ENCODE data around the gene LRP1B.

Gene LRP1B

DNA sequence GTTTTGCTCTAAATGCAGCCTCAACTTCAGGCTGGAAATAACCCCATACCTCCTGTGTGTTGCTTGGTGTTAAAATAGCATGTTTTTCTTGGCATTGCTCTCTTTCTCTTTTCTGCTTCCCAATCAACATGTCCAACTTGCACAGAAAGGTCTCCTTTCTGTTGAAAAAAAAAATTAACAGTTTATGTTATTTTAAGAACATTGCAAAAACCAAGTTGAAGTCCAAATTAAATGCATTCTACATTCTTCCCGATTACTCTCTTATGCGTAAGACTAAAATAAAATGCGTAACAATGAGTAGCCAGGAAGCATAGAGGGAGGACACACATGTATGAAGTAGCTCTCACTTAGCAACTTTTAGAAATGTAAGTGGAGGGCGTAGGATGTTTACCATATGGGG, 1944.5 kb downstream of the LRP1B start:
- H3K4me2 ChIP-seq (ENCODE audit: low read depth, low read length, poor library complexity, severe bottlenecking): no peak overlapping the region
- H3K9me2 ChIP-seq (replicated peaks; ENCODE audit: low read depth, low read length): no peaks in the 10 kb centered on the region
- no peaks in the 10 kb centered on the region for H3K36me3 ChIP-seq (ENCODE audit: insufficient read depth, low read length)
- no peaks in the 10 kb centered on the region for H3K4me1 ChIP-seq (ENCODE audit: insufficient read depth, low read length, poor library complexity, severe bottlenecking)
- H4K20me1 ChIP-seq (ENCODE audit: insufficient read depth, low read length, poor library complexity, severe bottlenecking): no peaks in the 10 kb centered on the region
- H3K79me2 ChIP-seq (ENCODE audit: insufficient read depth, low read length): no peaks in the 10 kb centered on the region
- no peak overlapping the region for H3K9ac ChIP-seq (ENCODE audit: low read depth, low read length, poor library complexity, severe bottlenecking)
- no peak overlapping the region for H2AFZ ChIP-seq (ENCODE audit: low read length)
- H3K27me3 ChIP-seq (ENCODE audit: insufficient read depth, low read length, poor library complexity, severe bottlenecking): no peaks in the 10 kb centered on the region
- no peak for TF ChIP-seq EZH2phosphoT487 (IDR thresholded peaks at IDR 0.05; ENCODE audit: borderline replicate concordance)
- TF ChIP-seq, protein P1, sequence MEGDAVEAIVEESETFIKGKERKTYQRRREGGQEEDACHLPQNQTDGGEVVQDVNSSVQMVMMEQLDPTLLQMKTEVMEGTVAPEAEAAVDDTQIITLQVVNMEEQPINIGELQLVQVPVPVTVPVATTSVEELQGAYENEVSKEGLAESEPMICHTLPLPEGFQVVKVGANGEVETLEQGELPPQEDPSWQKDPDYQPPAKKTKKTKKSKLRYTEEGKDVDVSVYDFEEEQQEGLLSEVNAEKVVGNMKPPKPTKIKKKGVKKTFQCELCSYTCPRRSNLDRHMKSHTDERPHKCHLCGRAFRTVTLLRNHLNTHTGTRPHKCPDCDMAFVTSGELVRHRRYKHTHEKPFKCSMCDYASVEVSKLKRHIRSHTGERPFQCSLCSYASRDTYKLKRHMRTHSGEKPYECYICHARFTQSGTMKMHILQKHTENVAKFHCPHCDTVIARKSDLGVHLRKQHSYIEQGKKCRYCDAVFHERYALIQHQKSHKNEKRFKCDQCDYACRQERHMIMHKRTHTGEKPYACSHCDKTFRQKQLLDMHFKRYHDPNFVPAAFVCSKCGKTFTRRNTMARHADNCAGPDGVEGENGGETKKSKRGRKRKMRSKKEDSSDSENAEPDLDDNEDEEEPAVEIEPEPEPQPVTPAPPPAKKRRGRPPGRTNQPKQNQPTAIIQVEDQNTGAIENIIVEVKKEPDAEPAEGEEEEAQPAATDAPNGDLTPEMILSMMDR (conservative IDR thresholded peaks at IDR 0.05; ENCODE audit: low read length): no peak
- H3K4me3 ChIP-seq (ENCODE audit: low read length, poor library complexity, severe bottlenecking): no peak overlapping the region
- no peaks in the 10 kb centered on the region for H3K9me3 ChIP-seq (ENCODE audit: insufficient read depth, low read depth, low read length)
- no peaks in the 10 kb centered on the region for H3F3A ChIP-seq (ENCODE audit: low read depth)

DNA sequence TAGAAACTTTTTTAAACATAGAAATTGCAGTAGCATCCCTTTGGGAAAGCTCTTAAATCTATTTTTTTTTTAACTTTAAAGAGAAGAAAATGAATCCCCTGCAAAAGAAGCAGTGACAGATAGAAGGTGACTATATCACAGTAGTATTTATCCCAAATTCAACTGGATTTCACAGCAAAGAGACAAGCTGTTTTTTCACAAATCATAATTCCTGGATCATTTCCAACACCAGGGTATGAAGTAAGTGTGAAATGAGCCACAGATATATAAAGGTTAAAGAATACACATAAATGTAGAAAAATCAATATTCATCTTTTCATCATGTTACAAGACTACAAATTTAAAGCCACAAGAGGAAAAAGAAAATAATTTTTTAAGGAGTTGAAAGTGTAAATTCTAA, 1945.7 kb downstream of the LRP1B start:
- Histone ChIP-seq H2AFZ (ENCODE audit: low read length) (no peak overlapping the region), H3K9me3 (ENCODE audit: insufficient read depth, low read depth, low read length) (no peaks in the 10 kb centered on the region), H3K36me3 (ENCODE audit: insufficient read depth, low read length) (no peaks in the 10 kb centered on the region), H3K9ac (ENCODE audit: low read depth, low read length, poor library complexity, severe bottlenecking) (no peak overlapping the region), H3F3A (ENCODE audit: low read depth) (no peaks in the 10 kb centered on the region), H3K4me3 (ENCODE audit: low read length, poor library complexity, severe bottlenecking) (no peak overlapping the region), H4K20me1 (ENCODE audit: insufficient read depth, low read length, poor library complexity, severe bottlenecking) (no peaks in the 10 kb centered on the region), H3K27me3 (ENCODE audit: insufficient read depth, low read length, poor library complexity, severe bottlenecking) (no peaks in the 10 kb centered on the region), H3K9me2 (replicated peaks; ENCODE audit: low read depth, low read length) (no peaks in the 10 kb centered on the region), H3K4me1 (ENCODE audit: insufficient read depth, low read length, poor library complexity, severe bottlenecking) (no peaks in the 10 kb centered on the region), H3K4me2 (ENCODE audit: low read depth, low read length, poor library complexity, severe bottlenecking) (no peak overlapping the region), H3K79me2 (ENCODE audit: insufficient read depth, low read length) (no peaks in the 10 kb centered on the region)
- TF ChIP-seq EZH2phosphoT487 (IDR thresholded peaks at IDR 0.05; ENCODE audit: borderline replicate concordance): no peak
- TF ChIP-seq, protein P1 (conservative IDR thresholded peaks at IDR 0.05; ENCODE audit: low read length): no peak

DNA sequence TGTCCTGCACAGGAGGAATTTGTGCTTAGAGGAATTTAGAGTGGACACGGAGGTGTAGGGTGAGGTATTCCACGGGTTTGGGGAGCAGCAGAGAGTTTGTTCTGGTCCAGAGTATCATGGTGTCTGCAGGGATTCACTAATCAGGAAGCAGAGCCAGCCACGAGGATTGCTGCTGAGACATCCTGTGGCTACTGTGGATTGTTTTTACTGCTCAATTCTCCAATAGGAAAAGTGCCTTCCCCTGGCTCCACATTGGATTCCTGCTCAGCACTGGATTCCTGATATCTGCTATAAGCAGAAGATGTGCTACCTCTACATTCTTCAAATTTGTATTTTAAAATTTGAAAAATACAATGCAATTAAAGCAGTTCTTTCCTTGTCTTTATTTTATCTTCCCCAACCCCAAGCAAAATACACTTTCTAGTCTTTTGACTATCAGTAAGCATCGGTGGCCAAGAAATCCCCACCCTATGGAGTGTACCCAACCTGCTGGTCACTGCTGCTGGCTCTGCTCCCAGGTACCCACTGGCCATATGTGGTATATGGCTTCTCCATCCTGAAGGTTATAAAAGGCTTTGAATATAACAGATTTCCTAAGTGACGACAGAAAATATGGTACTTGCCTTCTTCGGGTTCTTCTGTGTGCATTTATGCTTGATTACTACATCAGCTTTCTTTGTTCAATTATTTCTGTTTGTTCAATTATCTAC, 1947.6 kb downstream of the LRP1B start:
- Histone ChIP-seq H3K27me3 (ENCODE audit: insufficient read depth, low read length, poor library complexity, severe bottlenecking) (no peaks in the 10 kb centered on the region), H3K79me2 (ENCODE audit: insufficient read depth, low read length) (no peaks in the 10 kb centered on the region), H3K4me1 (ENCODE audit: insufficient read depth, low read length, poor library complexity, severe bottlenecking) (no peaks in the 10 kb centered on the region), H3K9me2 (replicated peaks; ENCODE audit: low read depth, low read length) (no peaks in the 10 kb centered on the region), H3F3A (ENCODE audit: low read depth) (no peaks in the 10 kb centered on the region), H3K36me3 (ENCODE audit: insufficient read depth, low read length) (no peaks in the 10 kb centered on the region), H3K4me3 (ENCODE audit: low read length, poor library complexity, severe bottlenecking) (no peak overlapping the region), H3K9me3 (ENCODE audit: insufficient read depth, low read depth, low read length) (no peaks in the 10 kb centered on the region), H4K20me1 (ENCODE audit: insufficient read depth, low read length, poor library complexity, severe bottlenecking) (no peaks in the 10 kb centered on the region), H3K4me2 (ENCODE audit: low read depth, low read length, poor library complexity, severe bottlenecking) (no peak overlapping the region), H2AFZ (ENCODE audit: low read length) (no peak overlapping the region), H3K9ac (ENCODE audit: low read depth, low read length, poor library complexity, severe bottlenecking) (no peak overlapping the region)
- TF ChIP-seq, protein P1 (conservative IDR thresholded peaks at IDR 0.05; ENCODE audit: low read length): no peak
- no peak for TF ChIP-seq EZH2phosphoT487 (IDR thresholded peaks at IDR 0.05; ENCODE audit: borderline replicate concordance)
